Fibroblast of lung (primary cell): Measurements from ENCODE around the gene ATP5MG. TPM values are rescaled to one million over a fixed set of nuclear protein-coding genes. Genes with fewer than 3 reads are reported as not detected.

Source experiments
- DNase-seq, 2 donors: peaks; one replicate each; pipeline versions ENCODE4 v3.0.0 to v3.0.0-alpha.2; 2010; ENCODE audit warnings: low read depth in 2 of 2
- H2AFZ ChIP-seq: 2 replicates; pipeline ENCODE4 v1.5.1; 2012; ENCODE audit warnings: low read length, control low read depth, inconsistent platforms
- H3K27ac ChIP-seq: 2 replicates; pipeline ENCODE4 v1.5.1; 2011; ENCODE audit warnings: low read length, control low read depth; ENCODE audit not compliant: insufficient read depth
- H3K27me3 ChIP-seq: 2 replicates; pipeline ENCODE4 v1.5.1; 2011; ENCODE audit warnings: mild to moderate bottlenecking, low read length; ENCODE audit not compliant: control insufficient read depth, insufficient read depth
- H3K36me3 ChIP-seq: 2 replicates; pipeline ENCODE4 v1.5.1; 2011; ENCODE audit warnings: low read length; ENCODE audit not compliant: control insufficient read depth, insufficient read depth
- H3K4me1 ChIP-seq: 2 replicates; pipeline ENCODE4 v1.5.1; 2011; ENCODE audit warnings: low read length; ENCODE audit not compliant: control insufficient read depth, insufficient read depth; ENCODE audit errors: extremely low read depth
- H3K4me2 ChIP-seq: 2 replicates; pipeline ENCODE4 v1.5.1; 2011; ENCODE audit warnings: low read length, control low read depth; ENCODE audit not compliant: insufficient read depth; ENCODE audit errors: extremely low read depth
- H3K4me3 ChIP-seq, 4 experiments: fragments of 200-600 bp in 1 of 4; sonication (generic) in 1 of 4; replicated peaks in 1 of 4; 2 replicates each; pipeline ENCODE4 v1.5.1; 2011 to 2016; ENCODE audit warnings: low read length in 4 of 4, low read depth in 3 of 4, mild to moderate bottlenecking in 3 of 4, control low read depth in 2 of 4, inconsistent platforms in 1 of 4, mixed read lengths in 1 of 4; ENCODE audit not compliant: insufficient read depth in 1 of 4; ENCODE audit errors: control extremely low read depth in 1 of 4
- H3K79me2 ChIP-seq: 2 replicates; pipeline ENCODE4 v1.5.1; 2012; ENCODE audit warnings: mild to moderate bottlenecking, low read length, inconsistent platforms; ENCODE audit not compliant: control insufficient read depth, insufficient read depth
- H3K9ac ChIP-seq: 2 replicates; pipeline ENCODE4 v1.5.1; 2011; ENCODE audit warnings: mild to moderate bottlenecking, low read length, control low read depth; ENCODE audit not compliant: insufficient read depth
- H3K9me3 ChIP-seq: 2 replicates; pipeline ENCODE4 v1.5.1; 2012; ENCODE audit warnings: low read depth, low read length; ENCODE audit not compliant: control insufficient read depth, insufficient read depth
- H4K20me1 ChIP-seq: 2 replicates; pipeline ENCODE4 v1.5.1; 2011; ENCODE audit warnings: low read length; ENCODE audit not compliant: control insufficient read depth, insufficient read depth; ENCODE audit errors: extremely low read depth
- CTCF ChIP-seq, 2 donors: IDR thresholded peaks in 1 of 2; conservative IDR thresholded peaks in 1 of 2; 1 replicate in 1 of 2; 2 replicates in 1 of 2; pipeline ENCODE4 v1.5.1; 2011 to 2012; ENCODE audit warnings: low read length in 2 of 2, control low read depth in 1 of 2, inconsistent platforms in 1 of 2, low read depth in 1 of 2, mild to moderate bottlenecking in 1 of 2
- EZH2 ChIP-seq: IDR thresholded peaks from 2 replicates; pipeline ENCODE4 v1.5.1; 2012; ENCODE audit warnings: low read length, control low read depth, mild to moderate bottlenecking; ENCODE audit errors: missing control alignments
- polyA plus RNA-seq, 2 donors: library from polyadenylated mRNA; depleted of rRNA in 1 of 2; stranded (reverse) in 1 of 2; unstranded in 1 of 2; fragments of >200 nt; gene quantifications; 2 replicates each; pipeline ENCODE4 v1.2.1, GENCODE V29; 2011 to 2012; ENCODE audit warnings: missing spikeins in 1 of 2
- total RNA-seq: library from RNA; depleted of rRNA; stranded (reverse); fragments of >200 nt; gene quantifications from 2 replicates; pipeline ENCODE4 v1.2.1, GENCODE V29; 2014

ATP5MG gene
- total and polyA plus RNA-seq, 2 donors (not counting 1 experiment from before 2014, with no cell fraction given) = 75.6 to 217 TPM

GRCh38 chr11:118410055-118410745 lies 8.8 kb downstream of the ATP5MG start:
- Histone ChIP-seq H2AFZ (no peak overlapping the region), H3K9me3 (no peaks in the 10 kb centered on the region), H3K4me2 (no peak overlapping the region), H3K4me1 (no peaks in the 10 kb centered on the region), H3K27ac (no peak overlapping the region), H3K4me3 (no peak overlapping the region), H3K79me2 (peaks cover 18% of the 10 kb centered on the region), H4K20me1 (no peaks in the 10 kb centered on the region), H3K27me3 (no peaks in the 10 kb centered on the region), H3K9ac (no peak overlapping the region), H3K36me3 (no peaks in the 10 kb centered on the region)
- DNase-seq = no peak
- no peak for TF ChIP-seq CTCF (conservative IDR thresholded peaks at IDR 0.05 in 1 of 2, IDR thresholded peaks at IDR 0.05 in 1 of 2; ENCODE audit: low read depth in 1 of 2, low read length in 2 of 2)
- no peak for TF ChIP-seq EZH2

GRCh38 chr11:118411530-118411929 lies 10.1 kb downstream of the ATP5MG start:
- H3K9me3 ChIP-seq = no peaks in the 10 kb centered on the region
- no peak overlapping the region for H2AFZ ChIP-seq
- no peak for DNase-seq
- TF ChIP-seq EZH2 (no peak), CTCF (conservative IDR thresholded peaks at IDR 0.05 in 1 of 2, IDR thresholded peaks at IDR 0.05 in 1 of 2; ENCODE audit: low read depth in 1 of 2, low read length in 2 of 2) (no peak)
- no peak overlapping the region for H3K27ac ChIP-seq
- H3K27me3 ChIP-seq = no peaks in the 10 kb centered on the region
- H3K79me2 ChIP-seq = peaks cover 5% of the 10 kb centered on the region
- H4K20me1 ChIP-seq = no peaks in the 10 kb centered on the region
- no peak overlapping the region for H3K4me2 ChIP-seq
- H3K9ac ChIP-seq = no peak overlapping the region
- peaks cover 3% of the 10 kb centered on the region for H3K4me1 ChIP-seq
- no peak overlapping the region for H3K4me3 ChIP-seq
- H3K36me3 ChIP-seq = no peaks in the 10 kb centered on the region

- H3K27me3 ChIP-seq = no peaks in the 10 kb centered on the region
- no peak for TF ChIP-seq EZH2
- no peak for TF ChIP-seq CTCF (conservative IDR thresholded peaks at IDR 0.05 in 1 of 2, IDR thresholded peaks at IDR 0.05 in 1 of 2; ENCODE audit: low read depth in 1 of 2, low read length in 2 of 2)
- no peak overlapping the region for H2AFZ ChIP-seq
- H4K20me1 ChIP-seq = no peaks in the 10 kb centered on the region
- H3K9ac ChIP-seq = no peak overlapping the region
- H3K4me1 ChIP-seq = peaks cover 3% of the 10 kb centered on the region
- H3K9me3 ChIP-seq = no peaks in the 10 kb centered on the region
- H3K36me3 ChIP-seq = no peaks in the 10 kb centered on the region
- H3K79me2 ChIP-seq = no peaks in the 10 kb centered on the region
- H3K4me3 ChIP-seq = no peak overlapping the region
- no peak overlapping the region for H3K4me2 ChIP-seq
- H3K27ac ChIP-seq = no peak overlapping the region
- DNase-seq = no peak
These were observed 11.5 kb downstream of the ATP5MG start for GRCh38 chr11:118412921-118413320.
